Measurements from ENCODE around the gene SYT11. TPM values are rescaled to one million over a fixed set of nuclear protein-coding genes. Genes with fewer than 3 reads are reported as not detected.

Gene SYT11
- total RNA-seq, 1 donor from 2014 or later, result 2.3 TPM

- no peak for TF ChIP-seq CTCF (conservative IDR thresholded peaks at IDR 0.05)
- H3K27ac Mint-ChIP-seq, result no peak overlapping the region
These were observed 14.4 kb upstream of the SYT11 start for GRCh38 chr1:155844860-155845421.

GRCh38 chr1:155847823-155848529 is 11.4 kb upstream of the SYT11 start:
- H3K27ac Mint-ChIP-seq, result no peak overlapping the region
- H3K27me3 Mint-ChIP-seq, result no peaks in the 10 kb centered on the region
- peaks cover 37% of the 10 kb centered on the region for H3K36me3 Mint-ChIP-seq
- H3K4me3 Mint-ChIP-seq, result no peak overlapping the region
- no peaks in the 10 kb centered on the region for H3K9me3 Mint-ChIP-seq
- no peak for TF ChIP-seq CTCF (conservative IDR thresholded peaks at IDR 0.05)
- DNase-seq (ENCODE audit: extremely low spot score, unreplicated experiment), result no peak
- H3K4me1 Mint-ChIP-seq (ENCODE audit: unreplicated experiment), result peaks cover 5% of the 10 kb centered on the region

More at GRCh38 chr1:155844860-155845421, 14.4 kb upstream of the SYT11 start:
- no peaks in the 10 kb centered on the region for H3K4me1 Mint-ChIP-seq (ENCODE audit: unreplicated experiment)
- H3K36me3 Mint-ChIP-seq, result peaks cover 26% of the 10 kb centered on the region
- no peaks in the 10 kb centered on the region for H3K27me3 Mint-ChIP-seq
- no peak for DNase-seq (ENCODE audit: extremely low spot score, unreplicated experiment)
- no peaks in the 10 kb centered on the region for H3K9me3 Mint-ChIP-seq
- no peak overlapping the region for H3K4me3 Mint-ChIP-seq

GRCh38 chr1:155850345-155850744 is 9.0 kb upstream of the SYT11 start:
- H3K27me3 Mint-ChIP-seq, result no peaks in the 10 kb centered on the region
- peaks cover 5% of the 10 kb centered on the region for H3K4me1 Mint-ChIP-seq (ENCODE audit: unreplicated experiment)
- DNase-seq (ENCODE audit: extremely low spot score, unreplicated experiment), result no peak
- no peaks in the 10 kb centered on the region for H3K9me3 Mint-ChIP-seq
- H3K36me3 Mint-ChIP-seq, result peaks cover 35% of the 10 kb centered on the region
- no peak overlapping the region for H3K27ac Mint-ChIP-seq
- no peak for TF ChIP-seq CTCF (conservative IDR thresholded peaks at IDR 0.05)
- no peak overlapping the region for H3K4me3 Mint-ChIP-seq

- peak overlapping the region; percentile 98 for H3K27ac Mint-ChIP-seq
These were observed 3.0 kb upstream of the SYT11 start for GRCh38 chr1:155856257-155856974.

More at GRCh38 chr1:155856257-155856974, 3.0 kb upstream of the SYT11 start:
- no peak for DNase-seq (ENCODE audit: extremely low spot score, unreplicated experiment)
- Mint-ChIP-seq H3K4me1 (ENCODE audit: unreplicated experiment) (peaks cover 13% of the 10 kb centered on the region), H3K27me3 (peaks cover 11% of the 10 kb centered on the region), H3K36me3 (peaks cover 19% of the 10 kb centered on the region), H3K9me3 (no peaks in the 10 kb centered on the region), H3K4me3 (peak overlapping the region; percentile 100)
- TF ChIP-seq CTCF (conservative IDR thresholded peaks at IDR 0.05), result no peak
